HCT116 (cell line): ENCODE data around the gene CTNNA2. TPM values are rescaled to one million over a fixed set of nuclear protein-coding genes. Genes with fewer than 3 reads are reported as not detected.

Source experiments
- ATAC-seq: fragments of 200-7000 bp; cut with Tn5 transposase; 2 replicates; pipeline ENCODE4 v1.9.1; 2020; ENCODE audit warnings: mild to moderate bottlenecking, moderate library complexity
- BruUV-seq: library from RNA; stranded (reverse); fragments of 400-500 nt; replicated peaks from 2 replicates; lab custom pipeline; 2021; lab: Mats Ljungman, UMichigan
- CTCF ChIA-PET: fragments of 300-600 bp; sonication (Branson Sonifier 250); formaldehyde crosslinking; loops from one replicate; lab custom pipeline; 2021; ENCODE audit warnings: antibody characterized with exemption; lab: Charles Lee
- POLR2A ChIA-PET: fragments of 300-600, 350-600 bp; sonication (Branson Sonifier 250); formaldehyde crosslinking; loops from one replicate; lab custom pipeline; 2021; ENCODE audit warnings: antibody characterized with exemption; lab: Charles Lee
- RAD21 ChIA-PET, 2 experiments: fragments of 300-600 bp; sonication (Branson Sonifier 250); formaldehyde crosslinking; loops; one replicate each; lab custom pipeline; 2023; ENCODE audit warnings: low total read pairs in 2 of 2; ENCODE audit not compliant: uncharacterized antibody in 2 of 2, unreplicated experiment in 2 of 2, low non-redundant PET in 1 of 2; lab: Charles Lee
- DNase-seq: peaks from one replicate; pipeline ENCODE4 v3.0.0-alpha.2; 2010; ENCODE audit warnings: low read depth, low spot score
- H2AFZ ChIP-seq: fragments of 200-600 bp; shearing (Covaris generic), sonication (generic); 2 replicates; pipeline ENCODE4 v1.6.1; 2017; ENCODE audit warnings: low read depth, mixed run types, mixed read lengths, antibody characterized with exemption, low read length; ENCODE audit not compliant: poor library complexity, severe bottlenecking
- H3K27ac ChIP-seq: 2 replicates; pipeline ENCODE4 v1.5.1; 2012; ENCODE audit warnings: low read depth, low read length
- H3K27me3 ChIP-seq: fragments of 200-600 bp; sonication (generic); 2 replicates; pipeline ENCODE4 v1.6.1; 2016; ENCODE audit warnings: mixed run types, low read length, mixed read lengths; ENCODE audit not compliant: insufficient read depth
- H3K36me3 ChIP-seq, 2 experiments: fragments of 200-500 bp in 1 of 2; fragments of 200-600 bp in 1 of 2; sonication (Bioruptor generic) in 1 of 2; sonication (generic) in 1 of 2; 2 replicates each; pipeline versions ENCODE4 v1.5.1 to v1.6.1; 2014 to 2016; ENCODE audit warnings: low read length in 2 of 2, inconsistent platforms in 1 of 2, mixed read lengths in 1 of 2, mixed run types in 1 of 2; ENCODE audit not compliant: insufficient read depth in 2 of 2, control insufficient read depth in 1 of 2
- H3K4me1 ChIP-seq, 2 experiments: fragments of 200-600 bp in 1 of 2; sonication (generic) in 1 of 2; 2 replicates each; pipeline versions ENCODE4 v1.5.1 to v1.6.1; 2012 to 2017; ENCODE audit warnings: low read length in 2 of 2, inconsistent platforms in 1 of 2, mild to moderate bottlenecking in 1 of 2, mixed read lengths in 1 of 2, mixed run types in 1 of 2, moderate library complexity in 1 of 2; ENCODE audit not compliant: insufficient read depth in 2 of 2, control insufficient read depth in 1 of 2
- H3K4me2 ChIP-seq: fragments of 200-600 bp; sonication (generic); 2 replicates; pipeline ENCODE4 v1.6.1; 2017; ENCODE audit warnings: mixed run types, low read length, mixed read lengths
- H3K4me3 ChIP-seq, 2 experiments: fragments of 200-600 bp in 1 of 2; sonication (generic) in 1 of 2; replicated peaks in 1 of 2; 2 replicates each; pipeline ENCODE4 v1.5.1; 2011 to 2016; ENCODE audit warnings: low read length in 2 of 2, control low read depth in 1 of 2, low read depth in 1 of 2, mild to moderate bottlenecking in 1 of 2, mixed read lengths in 1 of 2, mixed run types in 1 of 2
- H3K79me2 ChIP-seq: fragments of 200-600 bp; sonication (generic); 2 replicates; pipeline ENCODE4 v1.6.1; 2017; ENCODE audit warnings: mild to moderate bottlenecking, mixed run types, low read length, moderate library complexity, mixed read lengths; ENCODE audit not compliant: insufficient read depth
- H3K9ac ChIP-seq: fragments of 200-600 bp; sonication (generic); 2 replicates; pipeline ENCODE4 v1.6.1; 2016; ENCODE audit warnings: low read length, mixed read lengths
- H3K9me2 ChIP-seq: fragments of 200-600 bp; sonication (generic), shearing (Covaris generic); 2 replicates; pipeline ENCODE4 v1.6.1; 2017; ENCODE audit warnings: mixed run types, mild to moderate bottlenecking, moderate library complexity; ENCODE audit not compliant: insufficient read depth
- H3K9me3 ChIP-seq, 2 experiments: fragments of 200-500 bp in 1 of 2; fragments of 200-600 bp in 1 of 2; sonication (Bioruptor generic) in 1 of 2; sonication (generic) in 1 of 2; 2 replicates each; pipeline ENCODE4 v1.6.1; 2014 to 2017; ENCODE audit warnings: low read length in 2 of 2, mixed read lengths in 2 of 2, inconsistent platforms in 1 of 2, low read depth in 1 of 2, mild to moderate bottlenecking in 1 of 2, mixed run types in 1 of 2, moderate library complexity in 1 of 2; ENCODE audit not compliant: control insufficient read depth in 1 of 2, insufficient read depth in 1 of 2
- H4K20me1 ChIP-seq: fragments of 200-600 bp; sonication (generic), shearing (Covaris generic); 2 replicates; pipeline ENCODE4 v1.6.1; 2017; ENCODE audit warnings: mixed run types, mild to moderate bottlenecking, moderate library complexity; ENCODE audit not compliant: insufficient read depth
- CBX3 ChIP-seq: IDR thresholded peaks from 2 replicates; pipeline ENCODE4 v1.6.1; 2012; ENCODE audit warnings: low read depth
- CEBPB ChIP-seq: IDR thresholded peaks from 2 replicates; pipeline ENCODE4 v1.6.1; 2012; ENCODE audit warnings: low read depth
- EGR1 ChIP-seq: IDR thresholded peaks from 2 replicates; pipeline ENCODE4 v1.6.1; 2012; ENCODE audit warnings: low read depth
- ELF1 ChIP-seq: IDR thresholded peaks from 2 replicates; pipeline ENCODE4 v1.6.1; 2012; ENCODE audit warnings: low read depth, borderline replicate concordance
- EZH2 ChIP-seq: fragments of 200-600 bp; sonication (generic); IDR thresholded peaks from 2 replicates; pipeline ENCODE4 v1.6.1; 2017; ENCODE audit warnings: antibody characterized with exemption, mixed run types
- EZH2phosphoT487 ChIP-seq: fragments of 200-600 bp; IDR thresholded peaks from 2 replicates; pipeline ENCODE4 v1.6.1; 2018; ENCODE audit warnings: antibody characterized with exemption, borderline replicate concordance
- FOSL1 ChIP-seq: IDR thresholded peaks from 2 replicates; pipeline ENCODE4 v1.6.1; 2012; ENCODE audit warnings: low read depth
- JUND ChIP-seq: IDR thresholded peaks from 2 replicates; pipeline ENCODE4 v1.6.1; 2012
- POLR2AphosphoS5 ChIP-seq: IDR thresholded peaks from 2 replicates; pipeline ENCODE4 v1.6.1; 2011; ENCODE audit warnings: mild to moderate bottlenecking, low read depth, low read length, moderate library complexity
- RAD21 ChIP-seq: IDR thresholded peaks from 2 replicates; pipeline ENCODE4 v1.6.1; 2012; ENCODE audit warnings: low read depth, mild to moderate bottlenecking
- SP1 ChIP-seq: IDR thresholded peaks from 2 replicates; pipeline ENCODE4 v1.6.1; 2012; ENCODE audit warnings: low read depth
- SRF ChIP-seq: IDR thresholded peaks from 2 replicates; pipeline ENCODE4 v1.6.1; 2012; ENCODE audit warnings: low read depth
- YY1 ChIP-seq: IDR thresholded peaks from 2 replicates; pipeline ENCODE4 v1.6.1; 2011; ENCODE audit warnings: low read length, low read depth, moderate library complexity, mild to moderate bottlenecking; ENCODE audit not compliant: insufficient replicate concordance; ENCODE audit errors: extremely low read depth
- ZBTB33 ChIP-seq: IDR thresholded peaks from 2 replicates; pipeline ENCODE4 v1.6.1; 2011; ENCODE audit warnings: mild to moderate bottlenecking, low read length, moderate library complexity; ENCODE audit not compliant: insufficient replicate concordance; ENCODE audit errors: extremely low read depth
- ZFX ChIP-seq: fragments of 450-650 bp; IDR thresholded peaks from 2 replicates; pipeline ENCODE4 v1.6.1; 2017
- ZNF274 ChIP-seq: fragments of 200-500 bp; sonication (Bioruptor generic); IDR thresholded peaks from 2 replicates; pipeline ENCODE4 v1.6.1; 2014; ENCODE audit warnings: mild to moderate bottlenecking, low read depth, low read length, inconsistent platforms
- intact Hi-C: fragments of 100-400 bp; cut with micrococcal nuclease; formaldehyde crosslinking; loops from 2 replicates; pipeline ENCODE4 v1.10.0; 2022
- total RNA-seq: library from RNA; stranded (reverse); gene quantifications from one replicate; pipeline ENCODE4 v1.2.1, GENCODE V29; 2021; ENCODE audit not compliant: unreplicated experiment
- TF ChIP-seq, protein P1 (sequence below): IDR thresholded peaks from 2 replicates; pipeline ENCODE4 v1.6.1; 2012
- TF ChIP-seq, protein P2 (sequence below): IDR thresholded peaks from 2 replicates; pipeline ENCODE4 v1.6.1; 2012

CTNNA2 gene
- total RNA-seq, 1 experiment from 2014 or later = not detected

DNA sequence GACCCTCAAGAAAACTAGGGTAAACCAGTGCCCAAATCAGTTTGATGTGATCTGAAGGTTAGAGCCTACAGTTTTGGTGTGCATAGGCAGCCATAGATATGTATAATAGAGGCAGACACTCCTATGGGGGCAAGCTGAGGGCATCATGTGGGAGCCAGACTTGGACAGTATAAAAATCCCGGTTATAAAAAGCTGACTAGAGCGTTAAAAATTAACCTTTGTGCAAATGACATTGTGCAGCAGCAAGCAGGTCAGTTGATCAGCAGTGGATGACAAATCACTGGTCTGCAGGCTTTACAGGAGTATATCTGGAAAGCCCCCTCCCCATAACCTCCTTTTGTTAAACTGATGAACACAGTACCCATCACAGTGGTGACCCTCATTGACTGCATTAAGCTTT is 107.8 kb downstream of the CTNNA2 start:
- no peak for DNase-seq
- H4K20me1 ChIP-seq = no peaks in the 10 kb centered on the region
- H3K27ac ChIP-seq = no peak overlapping the region
- H3K4me2 ChIP-seq = no peak overlapping the region
- peaks cover 18 to 43% of the 10 kb centered on the region in 2 experiments; a peak in 2 of 4 replicates for H3K9me3 ChIP-seq
- H3K9me2 ChIP-seq = no peaks in the 10 kb centered on the region
- H3K9ac ChIP-seq = no peak overlapping the region
- H3K4me1 ChIP-seq = no peaks in the 10 kb centered on the region
- RAD21 ChIA-PET = no interaction called here
- H2AFZ ChIP-seq = no peak overlapping the region
- no peaks in the 10 kb centered on the region for H3K79me2 ChIP-seq
- no peak for ATAC-seq
- intact Hi-C loops = no loop called here
- CTCF ChIA-PET = no interaction called here
- no peaks in the 10 kb centered on the region for H3K27me3 ChIP-seq
- POLR2A ChIA-PET = no interaction called here
- no TSS peak for BruUV-seq
- TF ChIP-seq POLR2AphosphoS5 (no peak), RAD21 (no peak), FOSL1 (no peak), SP1 (no peak), ZBTB33 (no peak), ZNF274 (no peak), JUND (no peak), ELF1 (no peak), CEBPB (no peak), SRF (no peak), YY1 (no peak), EGR1 (no peak), ZFX (no peak), CBX3 (no peak), EZH2 (no peak), EZH2phosphoT487 (no peak)
- TF ChIP-seq, protein P1, sequence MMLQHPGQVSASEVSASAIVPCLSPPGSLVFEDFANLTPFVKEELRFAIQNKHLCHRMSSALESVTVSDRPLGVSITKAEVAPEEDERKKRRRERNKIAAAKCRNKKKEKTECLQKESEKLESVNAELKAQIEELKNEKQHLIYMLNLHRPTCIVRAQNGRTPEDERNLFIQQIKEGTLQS = no peak
- TF ChIP-seq, protein P2, sequence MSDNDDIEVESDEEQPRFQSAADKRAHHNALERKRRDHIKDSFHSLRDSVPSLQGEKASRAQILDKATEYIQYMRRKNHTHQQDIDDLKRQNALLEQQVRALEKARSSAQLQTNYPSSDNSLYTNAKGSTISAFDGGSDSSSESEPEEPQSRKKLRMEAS = no peak
- TF ChIP-seq, all 23 proteins: peak for 0
- Histone ChIP-seq H3K4me3 (no peak overlapping the region), H3K36me3 (no peaks in the 10 kb centered on the region)
